HL-60/S4 (cell line): ENCODE data around the gene TLR6.

Source experiments
- in situ Hi-C: fragments of 300-500 bp; cut with MboI; formaldehyde crosslinking; loops from 2 replicates; pipeline ENCODE4 v1.14.3; 2022; ENCODE audit warnings: low sequenced_read_pairs

The TLR6 gene, protein sequence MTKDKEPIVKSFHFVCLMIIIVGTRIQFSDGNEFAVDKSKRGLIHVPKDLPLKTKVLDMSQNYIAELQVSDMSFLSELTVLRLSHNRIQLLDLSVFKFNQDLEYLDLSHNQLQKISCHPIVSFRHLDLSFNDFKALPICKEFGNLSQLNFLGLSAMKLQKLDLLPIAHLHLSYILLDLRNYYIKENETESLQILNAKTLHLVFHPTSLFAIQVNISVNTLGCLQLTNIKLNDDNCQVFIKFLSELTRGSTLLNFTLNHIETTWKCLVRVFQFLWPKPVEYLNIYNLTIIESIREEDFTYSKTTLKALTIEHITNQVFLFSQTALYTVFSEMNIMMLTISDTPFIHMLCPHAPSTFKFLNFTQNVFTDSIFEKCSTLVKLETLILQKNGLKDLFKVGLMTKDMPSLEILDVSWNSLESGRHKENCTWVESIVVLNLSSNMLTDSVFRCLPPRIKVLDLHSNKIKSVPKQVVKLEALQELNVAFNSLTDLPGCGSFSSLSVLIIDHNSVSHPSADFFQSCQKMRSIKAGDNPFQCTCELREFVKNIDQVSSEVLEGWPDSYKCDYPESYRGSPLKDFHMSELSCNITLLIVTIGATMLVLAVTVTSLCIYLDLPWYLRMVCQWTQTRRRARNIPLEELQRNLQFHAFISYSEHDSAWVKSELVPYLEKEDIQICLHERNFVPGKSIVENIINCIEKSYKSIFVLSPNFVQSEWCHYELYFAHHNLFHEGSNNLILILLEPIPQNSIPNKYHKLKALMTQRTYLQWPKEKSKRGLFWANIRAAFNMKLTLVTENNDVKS

DNA sequence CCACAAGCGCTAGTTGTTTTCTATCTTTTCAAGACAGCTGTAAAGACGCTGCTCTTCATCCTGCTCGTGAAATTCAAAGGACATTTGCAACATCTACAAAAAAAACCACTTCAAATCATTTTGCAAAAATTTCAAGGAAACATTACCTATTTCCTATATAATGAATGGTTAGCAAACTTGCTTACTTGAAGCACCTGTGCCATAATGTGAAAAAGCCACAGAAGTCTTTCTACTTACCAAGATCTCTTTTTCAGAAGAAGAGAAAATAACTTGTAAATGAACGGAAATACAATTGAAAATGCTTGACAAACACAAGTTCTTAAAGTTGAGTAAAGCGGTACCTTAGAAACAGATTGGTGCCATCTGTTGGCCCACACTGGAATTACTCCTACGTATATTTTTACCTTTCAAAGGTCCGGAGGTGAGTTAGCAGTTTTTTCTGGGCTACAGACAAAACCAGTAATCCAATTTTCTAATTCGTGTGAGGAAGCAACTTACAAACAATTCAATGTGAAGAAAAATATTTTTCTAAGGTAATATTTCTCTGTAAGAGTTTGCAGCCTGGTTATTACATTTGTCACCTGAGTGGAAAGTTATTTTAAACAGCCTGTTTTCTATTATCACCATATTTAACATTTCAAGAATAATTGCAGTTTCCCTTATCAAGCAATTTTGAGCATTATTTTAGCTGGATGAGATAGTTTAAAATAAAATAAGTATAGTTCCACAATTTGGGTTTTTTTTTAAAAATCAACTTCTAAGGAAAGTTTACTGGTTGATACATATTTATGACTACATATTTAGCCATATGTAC is at the start of gene TLR6:
TSS of gene TLR6 (minus strand) at position 294 of the 814 bp plus-strand sequence. CDS start 27,344 bp downstream, outside the sequence.
- in situ Hi-C loops: no loop called here

DNA sequence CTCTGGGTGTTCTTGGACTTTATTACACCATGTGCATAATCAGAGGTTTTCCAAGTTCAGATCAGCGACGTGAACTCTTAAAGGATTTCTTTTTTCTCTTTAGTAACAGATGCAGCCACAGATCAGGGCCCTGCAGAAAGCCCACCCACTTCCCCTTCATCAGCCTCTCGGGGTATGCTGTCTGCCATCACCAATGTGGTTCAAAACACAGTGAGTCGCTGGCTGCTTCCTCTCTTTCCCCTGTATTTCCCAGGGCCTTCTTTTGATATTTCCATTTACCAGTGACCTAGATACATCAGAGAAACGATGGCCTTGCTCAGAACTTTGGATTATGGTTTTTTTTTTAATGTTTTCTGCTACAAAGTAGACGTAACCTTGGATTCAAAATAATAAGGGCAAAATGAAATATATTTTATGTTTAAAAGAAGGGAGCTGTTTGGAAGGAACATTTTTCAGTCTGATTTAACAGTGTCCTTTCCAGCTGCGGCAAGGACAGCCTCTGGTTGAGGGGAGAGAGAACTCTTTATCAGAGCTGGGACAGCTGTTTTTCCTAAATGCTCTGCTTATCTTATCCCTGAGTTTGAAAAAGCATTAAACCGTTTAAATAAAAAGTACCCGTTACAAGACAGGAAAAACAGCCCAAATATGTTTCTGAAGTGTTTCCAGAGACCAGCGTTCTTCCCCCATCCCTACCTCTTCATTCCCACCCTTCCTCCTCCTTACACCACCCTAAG is 49.2 kb upstream of the TLR6 start:
- in situ Hi-C loops: no loop called here

DNA sequence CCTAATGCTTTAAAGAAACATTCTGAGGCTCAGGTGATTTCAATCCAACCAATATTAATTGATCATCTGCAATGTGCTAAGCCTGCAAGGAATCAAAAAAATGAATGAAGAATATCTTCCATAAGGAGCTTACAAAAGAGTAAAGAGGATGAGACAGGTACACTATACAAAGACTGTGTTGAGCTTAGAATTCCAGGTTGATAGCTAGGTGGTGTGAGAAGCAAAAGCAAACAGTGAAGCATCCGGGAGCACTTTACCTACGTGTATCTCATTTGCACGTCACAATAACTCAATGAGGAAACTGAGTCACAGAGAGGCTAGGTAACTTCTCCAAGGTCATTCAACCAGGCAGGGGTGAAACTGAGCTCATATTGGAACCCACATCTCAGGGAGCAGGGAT is 48.1 kb upstream of the TLR6 start:
- in situ Hi-C loops: no loop called here

DNA sequence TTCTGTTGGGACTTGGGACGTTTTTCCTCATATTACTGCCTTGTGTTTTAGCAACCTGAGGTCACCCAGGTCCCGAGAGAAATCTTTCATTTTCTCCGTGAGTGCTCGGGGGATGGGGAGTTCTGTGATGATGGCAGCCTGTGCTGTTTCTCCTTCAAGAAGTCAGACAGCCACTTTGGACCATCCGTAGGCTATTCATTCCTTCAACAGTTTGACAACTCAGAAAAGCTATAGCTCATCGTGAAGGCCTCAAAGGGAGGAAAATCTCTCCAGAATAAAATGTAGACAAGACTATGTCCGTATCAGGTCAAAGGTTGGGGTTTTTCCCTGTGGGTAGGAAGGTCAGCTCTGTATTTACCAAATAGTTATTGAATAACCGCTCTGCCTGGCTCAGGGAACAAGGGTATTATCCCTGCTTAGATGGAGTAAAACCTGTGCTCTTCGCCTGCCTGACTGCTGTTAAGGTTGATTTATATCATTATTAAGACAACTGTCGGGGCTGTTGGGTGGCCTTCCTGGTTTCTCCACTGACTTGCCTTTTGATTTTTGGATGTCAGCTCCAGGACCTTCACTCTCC is 47.6 kb upstream of the TLR6 start:
- in situ Hi-C loops: no loop called here

DNA sequence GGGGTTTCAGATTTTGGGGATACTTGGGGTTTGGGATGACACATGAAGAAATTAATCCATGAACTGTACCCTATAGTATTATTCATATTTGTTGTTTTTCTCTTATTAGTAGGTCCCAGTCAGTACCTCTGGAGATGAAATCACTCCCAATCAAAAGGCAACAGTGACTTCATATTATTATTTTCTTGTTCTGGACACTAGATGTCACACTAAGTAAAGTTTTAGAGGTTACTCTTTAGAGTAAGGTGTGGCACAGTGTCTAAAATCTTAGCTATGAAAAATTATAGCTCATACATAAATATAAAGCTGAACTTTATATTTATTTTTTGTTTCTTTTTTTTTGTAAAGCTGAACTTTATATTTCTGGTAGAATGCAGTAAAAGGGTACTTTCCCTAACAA is 46.1 kb upstream of the TLR6 start:
- in situ Hi-C loops: no loop called here

DNA sequence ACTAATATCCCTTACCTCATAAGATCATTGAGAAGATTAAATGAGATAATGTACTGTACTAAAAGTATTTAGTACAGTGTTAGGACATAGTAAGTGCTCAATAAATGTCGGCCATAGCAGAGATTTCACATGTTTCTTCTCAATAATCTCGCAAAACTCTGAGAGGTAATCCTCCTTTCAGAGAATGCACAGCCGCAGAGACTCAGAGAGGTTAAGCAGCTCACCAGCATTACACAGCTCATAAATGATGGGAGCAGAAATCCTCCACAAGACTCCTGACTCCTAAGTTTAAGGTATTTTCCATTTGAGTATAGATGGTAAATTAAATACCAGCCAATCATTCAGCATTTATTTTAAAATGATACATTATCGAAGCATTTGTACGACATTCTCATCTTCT is 45.6 kb upstream of the TLR6 start:
- in situ Hi-C loops: no loop called here

DNA sequence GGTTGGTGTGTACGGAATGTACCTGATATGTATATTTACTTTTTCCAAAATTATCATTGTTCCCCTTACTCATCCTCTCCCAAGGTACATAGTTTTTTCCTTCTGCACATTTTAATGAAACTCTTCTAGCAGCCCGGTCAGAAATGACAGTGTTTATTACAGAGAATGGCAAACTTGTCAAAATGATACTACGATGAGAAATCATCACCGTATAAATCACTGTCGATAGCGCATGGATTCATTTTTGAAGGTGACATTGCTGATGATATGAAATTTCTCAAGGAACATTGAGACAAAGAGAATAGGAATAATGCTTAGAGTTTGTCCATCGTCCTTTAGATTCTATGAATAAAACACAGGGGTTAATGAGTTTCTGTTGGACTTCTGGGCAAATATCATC is 41.6 kb upstream of the TLR6 start:
- in situ Hi-C loops: loop anchor here (5.0 kb wide), 1 partner anchor 239 kb away; no protein-coding TSS in a partner anchor

DNA sequence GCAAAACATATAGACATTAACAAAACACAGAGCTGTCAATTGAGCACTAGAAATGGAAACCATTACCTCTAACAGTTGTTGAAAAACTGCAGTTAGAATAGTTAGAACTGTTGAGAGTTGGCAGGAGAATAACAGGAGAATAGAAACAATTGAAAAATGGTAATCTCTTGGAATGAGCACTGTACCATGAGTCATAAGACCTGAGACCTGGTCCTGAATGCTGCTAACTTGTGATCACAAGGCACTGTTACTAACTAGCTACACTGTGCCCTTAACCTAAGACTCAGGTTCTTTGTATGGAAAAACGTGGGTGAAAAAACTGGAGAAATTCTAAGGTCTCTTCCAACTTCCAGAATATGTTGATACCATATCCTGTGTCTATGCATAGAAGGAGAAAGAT is 40.3 kb upstream of the TLR6 start:
- in situ Hi-C loops: loop anchor here (5.0 kb wide), 1 partner anchor 240 kb away; no protein-coding TSS in a partner anchor

DNA sequence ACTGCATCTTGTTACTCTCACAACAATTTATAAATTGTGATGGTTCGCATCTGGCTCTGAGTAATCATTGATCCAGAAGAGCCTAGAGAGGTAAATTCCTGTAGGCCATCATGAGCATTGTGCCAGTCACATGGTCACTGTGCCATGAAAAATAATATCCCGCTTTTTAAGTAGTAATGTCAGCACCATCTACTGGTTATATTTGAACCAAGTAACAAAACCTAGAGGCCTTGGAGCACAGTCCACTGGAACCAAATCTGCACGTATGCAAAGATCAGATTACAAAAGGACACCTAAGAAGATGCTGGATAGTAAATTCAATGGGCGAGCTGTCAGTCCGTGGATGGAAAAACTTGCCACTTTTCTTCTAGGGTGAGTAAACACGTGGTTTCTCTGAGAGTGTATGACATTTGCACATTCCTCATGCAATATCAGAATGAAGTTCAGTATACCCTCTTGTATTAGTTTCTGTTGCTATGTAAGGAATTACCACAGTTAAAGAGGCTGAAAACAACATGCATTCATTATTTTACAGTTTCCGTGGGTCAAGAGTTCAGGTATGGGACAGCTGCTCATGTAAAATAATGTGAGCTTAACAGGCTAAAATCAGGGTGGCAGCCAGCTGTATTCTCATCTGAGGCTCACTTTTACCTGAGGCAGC is 37.8 kb upstream of the TLR6 start:
- in situ Hi-C loops: no loop called here

DNA sequence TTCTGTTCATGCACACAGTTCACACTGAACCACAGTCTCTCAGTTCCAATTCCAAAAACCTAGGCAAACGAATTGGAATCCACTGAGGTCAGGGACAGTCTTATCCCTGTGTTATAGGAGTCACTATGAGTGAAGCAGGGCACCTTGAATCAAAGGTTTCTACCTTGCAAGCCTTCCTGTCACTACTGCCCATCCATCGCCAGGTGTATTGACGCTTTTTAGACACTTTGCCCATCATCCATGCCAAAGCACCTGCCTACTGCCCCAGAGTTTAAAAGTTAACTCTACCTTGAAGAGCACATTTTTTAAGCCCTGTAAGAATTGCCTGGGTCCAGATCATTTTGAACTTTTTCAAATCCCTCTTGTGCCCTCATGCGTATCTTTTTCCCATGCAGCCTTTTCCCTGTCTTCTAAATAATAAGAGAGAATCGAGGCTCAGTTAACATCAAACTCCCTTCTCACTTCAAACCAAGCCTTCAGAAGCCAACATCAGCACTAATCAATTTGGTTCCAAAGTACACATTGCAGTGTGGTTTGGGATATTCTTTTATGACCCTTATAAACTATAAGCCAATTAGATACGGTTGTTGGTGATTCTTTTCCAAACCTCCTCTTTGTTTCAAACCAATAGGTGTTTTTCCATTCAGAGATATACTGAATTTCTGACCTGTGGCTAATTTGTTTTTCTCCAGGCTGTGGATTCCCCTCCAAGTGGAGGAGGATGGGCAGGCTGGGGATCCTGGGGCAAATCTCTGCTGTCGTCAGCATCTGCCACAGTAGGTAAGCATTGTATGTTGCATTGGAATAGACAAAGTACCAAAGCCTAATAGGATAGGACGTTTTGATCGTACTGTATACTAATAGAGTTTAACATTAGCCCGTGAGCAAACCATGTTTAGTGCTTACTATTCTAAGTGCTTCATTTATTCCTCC is 34.7 kb upstream of the TLR6 start:
- in situ Hi-C loops: no loop called here

DNA sequence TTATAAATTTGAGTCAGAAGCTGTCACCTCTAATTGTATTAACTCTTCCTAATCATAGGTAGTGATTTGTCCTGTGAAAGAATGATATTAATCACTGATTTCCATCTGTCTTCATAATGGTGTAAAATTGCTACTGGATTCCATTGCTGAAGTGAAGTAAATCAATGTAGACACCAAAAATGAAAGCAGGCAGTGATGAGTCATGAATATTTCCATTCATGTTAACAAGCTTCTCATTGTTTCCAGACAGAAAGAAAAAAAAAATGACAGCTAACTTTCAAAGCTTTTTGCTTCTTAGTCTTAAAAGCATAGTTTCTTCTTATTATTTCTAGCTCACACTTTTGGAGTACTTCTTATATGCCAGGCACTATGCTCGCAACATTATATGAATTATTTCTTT is 32.5 kb upstream of the TLR6 start:
- in situ Hi-C loops: no loop called here

DNA sequence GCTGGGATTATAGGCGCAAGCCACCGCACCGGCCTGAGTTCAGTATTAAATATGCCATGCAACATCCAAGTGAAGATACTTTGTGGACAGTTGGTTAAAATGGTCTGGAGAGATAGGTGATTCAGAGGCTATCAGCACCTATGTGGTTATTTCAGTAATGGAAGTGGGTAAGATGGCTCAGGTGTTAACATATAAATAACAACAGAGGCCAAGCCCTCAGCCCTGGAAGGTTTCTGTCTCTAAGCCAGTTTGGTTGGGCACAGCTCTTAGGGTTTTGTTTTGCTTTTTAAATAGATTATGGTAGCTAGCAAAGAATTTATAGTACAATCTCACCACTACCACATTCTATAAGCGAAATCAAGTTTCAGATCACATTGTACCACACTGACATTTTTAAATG is 27.6 kb upstream of the TLR6 start:
- in situ Hi-C loops: no loop called here

DNA sequence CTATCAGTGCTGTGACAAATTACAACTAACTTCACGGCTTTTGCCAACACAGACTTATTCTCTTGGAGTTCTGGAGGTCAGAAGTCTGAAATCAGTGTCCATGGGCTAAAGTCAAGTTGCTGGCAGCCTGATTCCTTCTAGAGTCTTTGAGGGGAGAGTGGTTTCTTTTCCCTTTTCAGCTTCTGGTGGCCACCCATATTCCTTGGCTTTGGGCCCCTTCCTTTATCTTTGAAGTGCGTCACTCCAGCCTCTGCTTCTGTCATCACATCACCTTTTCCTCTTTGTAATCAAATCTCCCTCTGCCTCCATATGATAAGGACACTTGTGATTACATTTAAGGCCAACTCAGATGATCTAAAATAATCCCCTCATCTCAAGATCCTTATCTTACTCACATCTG is 20.0 kb upstream of the TLR6 start:
- in situ Hi-C loops: no loop called here

DNA sequence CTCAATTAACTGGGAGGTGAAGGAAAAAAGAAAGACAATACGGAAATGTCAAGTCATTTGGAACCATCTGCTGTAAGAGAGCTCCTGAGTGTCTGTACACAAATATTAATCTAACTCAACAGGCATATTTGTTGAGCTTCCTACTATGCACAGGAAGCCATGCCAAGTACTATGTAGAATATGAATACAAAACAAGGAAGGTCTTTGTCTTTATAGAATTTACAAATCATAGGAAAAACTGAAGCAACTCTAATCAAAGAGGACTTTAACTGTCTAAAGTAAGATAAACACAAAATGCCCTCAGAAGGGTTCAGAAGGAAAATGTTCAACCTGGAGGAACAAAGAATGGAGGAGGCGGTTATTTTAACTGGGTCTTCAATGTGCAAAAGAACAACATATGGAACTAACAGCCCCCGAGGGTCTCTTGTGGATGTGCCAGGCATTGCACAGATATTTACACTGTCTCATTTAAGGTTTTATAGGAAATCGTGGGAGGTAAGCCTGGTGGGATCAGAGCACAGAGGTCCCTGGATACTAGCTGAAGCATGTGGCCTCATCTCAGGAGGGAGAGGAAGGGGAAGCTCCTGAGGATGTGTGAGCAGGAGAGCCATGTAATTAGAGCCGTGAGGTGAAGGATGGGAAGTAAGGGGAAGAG is 16.8 kb upstream of the TLR6 start:
- in situ Hi-C loops: no loop called here

DNA sequence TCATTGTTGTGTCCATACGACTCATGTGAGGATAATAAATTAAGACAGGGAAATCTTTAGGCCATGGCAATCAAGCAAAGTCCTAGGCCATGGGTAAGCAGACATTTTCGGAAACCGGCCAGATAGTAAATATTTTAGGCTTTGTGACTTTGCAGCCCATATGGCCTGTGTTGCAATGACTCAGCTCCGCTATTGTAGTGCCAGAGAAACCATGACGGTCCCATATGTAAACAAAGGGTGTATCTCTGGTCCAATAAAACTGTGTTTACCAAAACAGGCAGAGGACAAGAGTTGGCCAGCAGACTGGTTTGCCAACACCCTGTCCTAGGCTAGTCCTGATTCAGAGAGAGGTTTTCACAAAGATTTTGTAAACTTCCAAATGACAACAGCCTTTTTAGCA is 16.0 kb upstream of the TLR6 start:
- in situ Hi-C loops: no loop called here

DNA sequence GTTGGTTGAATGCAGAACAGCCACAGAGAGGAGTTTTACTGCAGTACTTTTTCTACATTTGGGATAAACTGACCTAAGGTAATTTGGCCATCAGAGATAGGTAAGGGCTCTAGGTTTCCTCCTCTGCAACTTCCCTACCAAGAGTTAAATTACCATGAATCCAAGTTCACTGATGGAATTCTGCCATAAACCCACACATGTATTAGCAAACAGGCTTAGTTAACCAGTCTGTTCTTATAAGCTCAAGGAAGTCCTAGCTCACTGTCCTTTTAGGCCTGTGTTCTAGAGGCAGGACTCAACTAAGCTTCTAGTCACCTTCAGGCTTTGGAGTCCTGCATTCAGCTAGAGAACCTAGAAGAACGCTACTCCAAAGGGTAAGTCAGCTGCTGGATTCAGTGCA is 15.0 kb upstream of the TLR6 start:
- in situ Hi-C loops: no loop called here

DNA sequence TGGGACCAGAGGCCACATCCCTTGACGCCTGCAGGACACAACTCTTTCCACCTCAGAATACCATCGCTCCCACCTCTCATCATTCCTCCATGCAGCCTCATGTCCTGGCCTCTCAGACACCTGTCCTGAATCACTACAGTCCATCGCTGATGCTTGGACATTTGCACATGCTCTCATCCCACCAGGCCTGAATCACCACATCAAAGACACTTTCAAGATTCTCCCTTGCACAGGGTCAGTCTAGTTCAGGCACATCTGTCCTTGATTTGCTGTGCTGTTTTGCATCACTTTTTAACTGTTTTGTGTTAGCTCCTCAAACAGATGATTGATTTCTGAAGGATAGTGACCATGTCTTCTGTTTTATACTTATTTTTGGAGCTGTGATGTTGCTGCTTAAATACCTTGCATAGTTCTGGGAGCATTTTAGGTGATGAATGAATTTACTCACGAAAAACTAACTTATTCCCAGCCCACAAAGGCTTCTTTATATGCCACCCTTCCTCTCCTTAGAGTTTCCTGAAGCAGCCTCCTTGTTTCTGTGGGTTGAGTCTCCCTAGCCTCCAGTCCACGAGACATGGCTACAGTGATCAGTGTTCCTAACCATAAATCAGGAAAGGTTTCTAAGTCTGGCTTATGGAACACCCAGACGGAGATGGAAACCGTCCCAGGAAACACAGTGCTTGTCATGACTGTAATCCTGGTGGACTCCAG is 13.6 kb upstream of the TLR6 start:
- in situ Hi-C loops: no loop called here

DNA sequence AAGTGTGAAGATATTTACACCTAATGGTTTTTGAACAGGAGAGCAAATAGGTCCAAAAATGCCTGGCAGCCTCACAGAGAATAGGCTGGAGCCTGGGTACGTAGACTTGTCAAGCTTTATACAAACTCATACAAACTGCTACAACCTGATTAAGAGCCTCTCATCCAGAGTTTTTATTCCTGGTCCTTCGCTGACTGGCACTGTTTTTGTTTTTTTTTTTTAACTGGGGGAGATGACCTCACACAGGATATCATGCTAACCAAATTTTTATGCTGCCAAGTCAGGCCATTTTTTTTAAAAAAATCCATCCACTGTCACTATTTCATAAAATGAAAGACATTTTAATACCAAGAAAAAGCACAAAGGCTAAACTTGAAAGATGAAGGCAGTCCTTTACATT is 12.9 kb upstream of the TLR6 start:
- in situ Hi-C loops: no loop called here
